Measurements from ENCODE around the gene OR7G2.
"Not testable (repeated sequence)": the region's sequence is repeated elsewhere in the genome, so short reads cannot be mapped to it uniquely, and the experiment has no call there.

The OR7G2 gene

GRCh38 chr19:9058905-9059667 is 48.2 kb downstream of the OR7G2 start:
- no peak overlapping the region for H3K4me3 ChIP-seq (ENCODE audit: low read depth, low read length)
- H3K27ac ChIP-seq, result no peak overlapping the region
- no peaks in the 10 kb centered on the region for H3K27me3 ChIP-seq (replicated peaks)
- in situ Hi-C loops (cut with HindIII; ENCODE audit: low pct_ligation_motif_present, low sequenced_read_pairs), result no loop called here
- no peaks in the 10 kb centered on the region for H3K36me3 ChIP-seq (replicated peaks)
- TF ChIP-seq CTCF (IDR thresholded peaks at IDR 0.05; ENCODE audit: low read depth, low read length, missing control alignments), result no peak
- no peak for DNase-seq

GRCh38 chr19:9057505-9058258 is 49.6 kb downstream of the OR7G2 start:
- no peaks in the 10 kb centered on the region for H3K27me3 ChIP-seq (replicated peaks)
- DNase-seq, result no peak
- no peak overlapping the region for H3K4me3 ChIP-seq (ENCODE audit: low read depth, low read length)
- no peak for TF ChIP-seq CTCF (IDR thresholded peaks at IDR 0.05; ENCODE audit: low read depth, low read length, missing control alignments)
- no peak overlapping the region for H3K27ac ChIP-seq
- in situ Hi-C loops (cut with HindIII; ENCODE audit: low pct_ligation_motif_present, low sequenced_read_pairs), result no loop called here
- H3K36me3 ChIP-seq (replicated peaks), result no peaks in the 10 kb centered on the region

GRCh38 chr19:9056131-9056530 is 51.1 kb downstream of the OR7G2 start:
- H3K27ac ChIP-seq; in situ Hi-C loops (cut with HindIII; ENCODE audit: low pct_ligation_motif_present, low sequenced_read_pairs); DNase-seq: not testable (repeated sequence)

GRCh38 chr19:9054765-9055164 is 52.5 kb downstream of the OR7G2 start:
- Histone ChIP-seq H3K4me3 (ENCODE audit: low read depth, low read length) (no peak overlapping the region), H3K27me3 (replicated peaks) (no peaks in the 10 kb centered on the region), H3K36me3 (replicated peaks) (no peaks in the 10 kb centered on the region), H3K27ac (no peak overlapping the region)
- no peak for DNase-seq
- in situ Hi-C loops (cut with HindIII; ENCODE audit: low pct_ligation_motif_present, low sequenced_read_pairs), result no loop called here
- TF ChIP-seq CTCF (IDR thresholded peaks at IDR 0.05; ENCODE audit: low read depth, low read length, missing control alignments), result no peak

More at GRCh38 chr19:9056131-9056530, 51.1 kb downstream of the OR7G2 start:
- not testable (repeated sequence) for H3K4me3 ChIP-seq (ENCODE audit: low read depth, low read length); H3K36me3 ChIP-seq (replicated peaks); H3K27me3 ChIP-seq (replicated peaks)

- DNase-seq, result no peak
- in situ Hi-C loops (cut with HindIII; ENCODE audit: low pct_ligation_motif_present, low sequenced_read_pairs), result no loop called here
- no peak overlapping the region for H3K27ac ChIP-seq
- H3K36me3 ChIP-seq (replicated peaks), result no peaks in the 10 kb centered on the region
- H3K4me3 ChIP-seq (ENCODE audit: low read depth, low read length), result no peak overlapping the region
- no peaks in the 10 kb centered on the region for H3K27me3 ChIP-seq (replicated peaks)
- no peak for TF ChIP-seq CTCF (IDR thresholded peaks at IDR 0.05; ENCODE audit: low read depth, low read length, missing control alignments)
Measured at GRCh38 chr19:9054207-9054606, 53.1 kb downstream of the OR7G2 start.

- DNase-seq; H3K27me3 ChIP-seq (replicated peaks); H3K4me3 ChIP-seq (ENCODE audit: low read depth, low read length); H3K27ac ChIP-seq; in situ Hi-C loops (cut with HindIII; ENCODE audit: low pct_ligation_motif_present, low sequenced_read_pairs); H3K36me3 ChIP-seq (replicated peaks): not testable (repeated sequence)
Measured at GRCh38 chr19:9053674-9054073, 53.6 kb downstream of the OR7G2 start.
